OCI-LY3 (cell line): Measurements from ENCODE around the gene RHOBTB3.
"Not testable (repeated sequence)": the region's sequence is repeated elsewhere in the genome, so short reads cannot be mapped to it uniquely, and the experiment has no call there.

Experiments used
- H2AFZ ChIP-seq: fragments of 200-600, 300-600 bp; shearing (Covaris generic); 2 replicates; pipeline ENCODE4 v1.6.0; 2014; ENCODE audit warnings: antibody characterized with exemption, low read depth, low read length
- H3K27ac ChIP-seq: fragments of 200-600, 300-600 bp; sonication (generic); 2 replicates; pipeline ENCODE4 v1.5.1; 2014; ENCODE audit warnings: mild to moderate bottlenecking, low read length, moderate library complexity, mixed read lengths
- H3K27me3 ChIP-seq: fragments of 200-600, 300-600 bp; sonication (generic); 2 replicates; pipeline ENCODE4 v1.6.1; 2014; ENCODE audit warnings: low read depth, low read length, mixed read lengths
- H3K36me3 ChIP-seq: fragments of 200-600, 300-600 bp; sonication (generic); replicated peaks from 2 replicates; pipeline ENCODE3; 2014; ENCODE audit warnings: low read depth, low read length, mixed read lengths
- H3K4me1 ChIP-seq: fragments of 300-600, 200-600 bp; sonication (generic); 2 replicates; pipeline ENCODE4 v1.6.1; 2014; ENCODE audit warnings: low read length, mixed read lengths
- H3K4me2 ChIP-seq: fragments of 200-600, 300-600 bp; sonication (generic); 2 replicates; pipeline ENCODE4 v1.6.1; 2014; ENCODE audit warnings: low read length, mixed read lengths
- H3K4me3 ChIP-seq: fragments of 300-600, 200-600 bp; sonication (generic); 2 replicates; pipeline ENCODE4 v1.5.1; 2014; ENCODE audit warnings: antibody characterized with exemption, mild to moderate bottlenecking, low read length, moderate library complexity
- H3K79me2 ChIP-seq: fragments of 300-600, 200-600 bp; shearing (Covaris generic); 2 replicates; pipeline ENCODE4 v1.6.1; 2014; ENCODE audit warnings: mild to moderate bottlenecking, low read length, mixed read lengths
- H3K9ac ChIP-seq: fragments of 300-600, 200-600 bp; shearing (Covaris generic); 2 replicates; pipeline ENCODE4 v1.6.0; 2014; ENCODE audit warnings: mild to moderate bottlenecking, low read length, moderate library complexity
- H3K9me3 ChIP-seq: fragments of 200-600, 300-600 bp; shearing (Covaris generic); 2 replicates; pipeline ENCODE4 v1.6.1; 2014; ENCODE audit warnings: low read length, mixed read lengths; ENCODE audit not compliant: insufficient read depth
- H4K20me1 ChIP-seq: fragments of 200-600, 300-600 bp; sonication (generic); 2 replicates; pipeline ENCODE4 v1.6.1; 2016; ENCODE audit warnings: low read length, mixed read lengths; ENCODE audit not compliant: insufficient read depth
- EZH2phosphoT487 ChIP-seq: fragments of 200-600 bp; shearing (Covaris generic); IDR thresholded peaks from 2 replicates; pipeline ENCODE4 v1.6.1; 2018; ENCODE audit warnings: antibody characterized with exemption, mixed run types, low read depth
- TF ChIP-seq, protein P1 (sequence below): fragments of 200-600, 300-600 bp; sonication (generic); IDR thresholded peaks from 2 replicates; pipeline ENCODE4 v1.5.1; 2014; ENCODE audit warnings: antibody characterized with exemption, low read length, low read depth

RHOBTB3 gene

DNA sequence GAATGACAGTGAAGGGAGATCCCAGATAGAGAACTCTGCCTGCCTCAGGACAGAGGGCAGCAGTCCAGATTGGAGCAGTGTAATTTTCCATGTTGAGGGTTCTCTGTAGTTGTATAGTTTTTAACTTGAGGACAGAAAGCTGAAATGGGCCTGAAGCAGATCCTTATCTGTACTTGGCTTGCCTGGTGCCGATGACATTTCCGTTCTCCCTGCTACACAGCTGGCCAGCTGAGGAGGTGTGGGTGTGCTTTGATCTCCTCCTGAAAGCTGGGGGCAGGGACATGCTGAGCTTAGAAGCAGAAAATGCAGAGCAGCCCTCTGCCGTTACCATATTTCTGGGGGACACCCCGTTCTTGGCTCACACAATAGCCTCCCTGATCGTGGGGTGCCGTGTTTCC, 80.9 kb downstream of the RHOBTB3 start:
- no peak overlapping the region for H3K27ac ChIP-seq
- no peaks in the 10 kb centered on the region for H3K27me3 ChIP-seq
- no peaks in the 10 kb centered on the region for H3K9me3 ChIP-seq
- H3K4me2 ChIP-seq = no peak overlapping the region
- no peak overlapping the region for H3K4me3 ChIP-seq
- no peaks in the 10 kb centered on the region for H3K36me3 ChIP-seq
- no peak overlapping the region for H2AFZ ChIP-seq
- H3K79me2 ChIP-seq = no peaks in the 10 kb centered on the region
- H3K4me1 ChIP-seq = peaks cover 19% of the 10 kb centered on the region
- no peak for TF ChIP-seq EZH2phosphoT487
- TF ChIP-seq, protein P1, sequence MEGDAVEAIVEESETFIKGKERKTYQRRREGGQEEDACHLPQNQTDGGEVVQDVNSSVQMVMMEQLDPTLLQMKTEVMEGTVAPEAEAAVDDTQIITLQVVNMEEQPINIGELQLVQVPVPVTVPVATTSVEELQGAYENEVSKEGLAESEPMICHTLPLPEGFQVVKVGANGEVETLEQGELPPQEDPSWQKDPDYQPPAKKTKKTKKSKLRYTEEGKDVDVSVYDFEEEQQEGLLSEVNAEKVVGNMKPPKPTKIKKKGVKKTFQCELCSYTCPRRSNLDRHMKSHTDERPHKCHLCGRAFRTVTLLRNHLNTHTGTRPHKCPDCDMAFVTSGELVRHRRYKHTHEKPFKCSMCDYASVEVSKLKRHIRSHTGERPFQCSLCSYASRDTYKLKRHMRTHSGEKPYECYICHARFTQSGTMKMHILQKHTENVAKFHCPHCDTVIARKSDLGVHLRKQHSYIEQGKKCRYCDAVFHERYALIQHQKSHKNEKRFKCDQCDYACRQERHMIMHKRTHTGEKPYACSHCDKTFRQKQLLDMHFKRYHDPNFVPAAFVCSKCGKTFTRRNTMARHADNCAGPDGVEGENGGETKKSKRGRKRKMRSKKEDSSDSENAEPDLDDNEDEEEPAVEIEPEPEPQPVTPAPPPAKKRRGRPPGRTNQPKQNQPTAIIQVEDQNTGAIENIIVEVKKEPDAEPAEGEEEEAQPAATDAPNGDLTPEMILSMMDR = no peak
- no peaks in the 10 kb centered on the region for H4K20me1 ChIP-seq
- no peak overlapping the region for H3K9ac ChIP-seq

DNA sequence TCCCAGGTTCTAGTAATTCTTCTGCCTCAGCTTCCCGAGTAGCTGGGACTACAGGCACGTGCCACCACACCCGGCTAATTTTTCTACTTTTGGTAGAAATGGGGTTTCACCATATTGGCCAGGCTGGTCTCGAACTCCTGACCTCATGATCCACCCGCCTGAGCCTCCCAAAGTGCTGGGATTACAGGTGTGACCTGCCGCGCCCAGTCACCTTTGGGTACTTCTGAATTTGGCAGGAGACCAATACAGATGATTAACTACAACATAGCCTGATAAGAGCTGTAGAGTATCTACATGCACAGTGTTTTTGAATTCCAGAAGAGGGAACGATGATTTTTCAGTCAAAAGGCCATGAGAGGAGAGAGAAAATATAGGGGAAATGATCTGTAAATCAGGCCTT, 81.9 kb downstream of the RHOBTB3 start:
- not testable (repeated sequence) for H3K4me2 ChIP-seq, H3K4me3 ChIP-seq, H3K36me3 ChIP-seq, H3K27ac ChIP-seq, H3K79me2 ChIP-seq, H3K27me3 ChIP-seq, H2AFZ ChIP-seq, H3K9me3 ChIP-seq, H4K20me1 ChIP-seq, H3K9ac ChIP-seq
- H3K4me1 ChIP-seq = peaks cover 21% of the 10 kb centered on the region

DNA sequence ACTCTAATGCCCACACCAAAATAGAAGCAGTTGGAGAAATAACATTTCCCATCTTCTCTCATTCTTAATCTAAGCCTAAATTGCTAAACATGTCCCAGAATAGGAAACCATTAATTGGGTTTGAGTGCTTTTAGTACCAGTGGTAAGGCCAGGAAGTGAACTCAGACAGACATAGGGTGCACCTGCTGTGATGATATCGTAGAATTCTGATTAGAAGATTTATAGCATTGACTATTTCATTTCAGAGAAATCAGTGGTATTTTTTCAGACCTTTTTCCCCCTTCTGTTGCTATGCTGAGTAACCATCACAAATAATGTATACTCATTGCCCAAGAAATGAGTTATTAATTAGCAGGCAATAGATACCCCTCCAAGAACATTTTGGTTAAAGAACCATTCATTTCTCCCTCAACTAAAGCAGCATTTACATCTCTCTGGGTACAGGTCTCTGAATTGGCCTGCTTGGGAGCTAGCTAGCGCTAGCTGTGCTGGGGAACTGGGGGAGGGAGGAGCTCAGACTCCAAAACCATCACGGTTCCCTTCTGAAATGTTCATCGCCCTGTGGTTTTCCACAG, 84.1 kb downstream of the RHOBTB3 start:
- H3K4me2 ChIP-seq = no peak overlapping the region
- H3K27me3 ChIP-seq = no peaks in the 10 kb centered on the region
- H3K79me2 ChIP-seq = no peaks in the 10 kb centered on the region
- H3K9ac ChIP-seq = no peak overlapping the region
- no peaks in the 10 kb centered on the region for H3K36me3 ChIP-seq
- no peak overlapping the region for H3K27ac ChIP-seq
- H3K9me3 ChIP-seq = no peaks in the 10 kb centered on the region
- no peak overlapping the region for H2AFZ ChIP-seq
- H3K4me1 ChIP-seq = peaks cover 13% of the 10 kb centered on the region
- H4K20me1 ChIP-seq = no peaks in the 10 kb centered on the region
- no peak overlapping the region for H3K4me3 ChIP-seq
- TF ChIP-seq, protein P1 = no peak
- no peak for TF ChIP-seq EZH2phosphoT487

DNA sequence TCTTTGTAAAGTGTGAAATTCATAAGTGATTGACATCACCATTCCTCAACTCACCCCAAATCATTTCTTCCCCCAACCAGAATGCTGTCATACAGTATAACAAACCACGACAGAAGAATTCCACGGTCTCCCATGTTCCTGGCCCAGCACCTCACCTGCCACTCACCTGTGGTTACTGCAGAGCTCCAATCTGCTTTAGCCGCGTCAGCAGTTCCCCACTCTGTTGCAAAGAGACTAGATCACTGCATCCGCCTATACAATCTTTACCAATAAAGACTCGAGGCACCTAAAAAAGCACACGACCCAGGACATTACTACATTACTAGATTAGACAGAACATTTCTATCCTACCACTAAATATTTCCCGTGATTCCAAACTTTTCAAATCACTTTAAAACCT, 85.2 kb downstream of the RHOBTB3 start:
- Histone ChIP-seq H3K36me3 (no peaks in the 10 kb centered on the region), H4K20me1 (no peaks in the 10 kb centered on the region), H2AFZ (no peak overlapping the region), H3K79me2 (no peaks in the 10 kb centered on the region), H3K4me3 (no peak overlapping the region), H3K27ac (no peak overlapping the region), H3K9ac (no peak overlapping the region), H3K27me3 (no peaks in the 10 kb centered on the region), H3K4me1 (peaks cover 18% of the 10 kb centered on the region), H3K9me3 (no peaks in the 10 kb centered on the region), H3K4me2 (no peak overlapping the region)
- TF ChIP-seq EZH2phosphoT487 = no peak
- TF ChIP-seq, protein P1 = no peak

DNA sequence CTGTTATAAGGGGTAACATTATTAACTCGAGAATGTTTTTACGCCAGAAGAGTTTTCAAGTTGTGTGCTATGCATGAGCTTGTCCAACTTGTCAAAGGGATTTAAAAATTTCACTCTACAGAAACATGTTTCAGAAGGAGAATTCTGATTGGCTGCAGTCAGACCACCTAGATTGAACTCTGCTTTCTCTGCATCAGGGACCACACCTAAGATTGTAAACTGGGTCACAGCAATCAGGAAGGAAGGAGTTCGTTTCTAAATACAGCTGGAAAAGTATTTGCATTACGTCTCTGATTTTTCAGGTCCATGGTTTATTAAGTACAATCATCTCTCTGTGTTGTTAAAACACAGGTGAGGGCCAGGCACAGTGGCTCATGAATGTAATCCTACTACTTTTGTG, 85.6 kb downstream of the RHOBTB3 start:
- Histone ChIP-seq H3K4me1 (peaks cover 23% of the 10 kb centered on the region), H4K20me1 (no peaks in the 10 kb centered on the region), H3K79me2 (no peaks in the 10 kb centered on the region), H3K4me3 (no peak overlapping the region), H3K9me3 (no peaks in the 10 kb centered on the region), H3K4me2 (no peak overlapping the region), H3K27me3 (no peaks in the 10 kb centered on the region), H3K27ac (no peak overlapping the region), H3K36me3 (no peaks in the 10 kb centered on the region), H2AFZ (no peak overlapping the region), H3K9ac (no peak overlapping the region)
- TF ChIP-seq, protein P1 = no peak
- no peak for TF ChIP-seq EZH2phosphoT487
